Activated T-helper 1 cell treated with anti-CD3 and anti-CD28 coated beads, Interleukin-12 subunit alpha, Interleukin-12 subunit beta, Interleukin-2, Interleukin-4 antibody, amounts not matched to agents 30 ng/mL and 10 ng/mL and 1 ng/mL, durations not matched to agents 14 hours and 24 hours and 36 hours (primary cell): ENCODE measurements around the gene DIS3L. TPM values are rescaled to one million over a fixed set of nuclear protein-coding genes. Genes with fewer than 3 reads are reported as not detected.

Experiments
- DNase-seq: peaks from one replicate; pipeline ENCODE4 v3.0.0; 2021; ENCODE audit warnings: low spot score
- H3K27ac Mint-ChIP-seq: one replicate; pipeline ENCODE4 v1.8.0; 2021; ENCODE audit warnings: mild to moderate bottlenecking, mixed read lengths
- H3K27me3 Mint-ChIP-seq: one replicate; pipeline ENCODE4 v1.8.0; 2022; ENCODE audit warnings: mild to moderate bottlenecking, moderate library complexity, mixed read lengths; ENCODE audit not compliant: insufficient read depth
- H3K36me3 Mint-ChIP-seq: one replicate; pipeline ENCODE4 v1.8.0; 2021; ENCODE audit warnings: low read depth, mixed read lengths
- H3K4me1 Mint-ChIP-seq: one replicate; pipeline ENCODE4 v1.8.0; 2021; ENCODE audit warnings: low read depth, mixed read lengths
- H3K4me3 Mint-ChIP-seq: one replicate; pipeline ENCODE4 v1.8.0; 2021; ENCODE audit warnings: mild to moderate bottlenecking, moderate library complexity, mixed read lengths
- H3K9me3 Mint-ChIP-seq: one replicate; pipeline ENCODE4 v1.8.0; 2021; ENCODE audit warnings: mixed read lengths
- intact Hi-C: fragments of 100-400 bp; cut with micrococcal nuclease; formaldehyde crosslinking; loops from one replicate; pipeline ENCODE4 v1.15.1; 2024
- total RNA-seq: library from RNA; stranded (reverse); gene quantifications from 2 replicates; pipeline ENCODE4 v1.2.3, GENCODE V29; 2022

The DIS3L gene
- total RNA-seq, 1 donor from 2014 or later = 47.7 TPM

- Mint-ChIP-seq H3K4me3 (no peak overlapping the region), H3K27ac (no peak overlapping the region), H3K27me3 (no peaks in the 10 kb centered on the region), H3K36me3 (no peaks in the 10 kb centered on the region), H3K9me3 (no peaks in the 10 kb centered on the region), H3K4me1 (peaks cover 29% of the 10 kb centered on the region)
- intact Hi-C loops = loop anchor here (10.0 kb wide), 1 partner anchor 303 kb away; no protein-coding TSS in a partner anchor
- DNase-seq = no peak
Measured at GRCh38 chr15:66288093-66288492, 5.3 kb upstream of the DIS3L start.

GRCh38 chr15:66288551-66289185 is 4.7 kb upstream of the DIS3L start:
- Mint-ChIP-seq H3K27me3 (no peaks in the 10 kb centered on the region), H3K9me3 (no peaks in the 10 kb centered on the region), H3K4me1 (peaks cover 29% of the 10 kb centered on the region), H3K4me3 (no peak overlapping the region), H3K36me3 (no peaks in the 10 kb centered on the region), H3K27ac (no peak overlapping the region)
- intact Hi-C loops = loop anchor here (10.0 kb wide), 1 partner anchor 304 kb away; no protein-coding TSS in a partner anchor
- no peak for DNase-seq

DNA sequence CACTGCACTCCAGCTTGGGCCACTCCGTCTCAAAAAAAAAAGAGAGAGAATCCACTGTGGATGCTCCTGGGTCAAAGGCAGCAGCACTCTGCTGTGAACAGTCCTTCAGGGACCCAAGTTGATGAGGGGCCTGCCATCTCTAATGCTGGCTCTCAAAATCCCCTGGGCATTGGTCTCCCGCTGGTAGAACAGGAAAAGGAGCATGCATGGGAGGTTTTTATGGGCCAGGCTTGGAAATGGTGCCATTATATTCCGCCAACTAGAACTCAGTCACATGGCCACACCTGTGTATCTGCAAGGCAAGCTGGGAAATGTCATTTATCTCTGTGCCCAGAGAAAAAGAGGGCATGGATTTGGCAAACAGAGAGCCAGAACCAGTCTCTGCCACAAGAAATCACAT is 3.4 kb upstream of the DIS3L start:
- no peak overlapping the region for H3K4me3 Mint-ChIP-seq
- H3K27me3 Mint-ChIP-seq = no peaks in the 10 kb centered on the region
- intact Hi-C loops = loop anchor here (5.0 kb wide), 3 partner anchors 97 to 418 kb away; partner anchors contain the start of genes MAP2K1 and SMAD6
- H3K9me3 Mint-ChIP-seq = no peaks in the 10 kb centered on the region
- H3K36me3 Mint-ChIP-seq = peaks cover 4% of the 10 kb centered on the region
- no peak overlapping the region for H3K27ac Mint-ChIP-seq
- no peak for DNase-seq
- H3K4me1 Mint-ChIP-seq = peaks cover 36% of the 10 kb centered on the region

DNA sequence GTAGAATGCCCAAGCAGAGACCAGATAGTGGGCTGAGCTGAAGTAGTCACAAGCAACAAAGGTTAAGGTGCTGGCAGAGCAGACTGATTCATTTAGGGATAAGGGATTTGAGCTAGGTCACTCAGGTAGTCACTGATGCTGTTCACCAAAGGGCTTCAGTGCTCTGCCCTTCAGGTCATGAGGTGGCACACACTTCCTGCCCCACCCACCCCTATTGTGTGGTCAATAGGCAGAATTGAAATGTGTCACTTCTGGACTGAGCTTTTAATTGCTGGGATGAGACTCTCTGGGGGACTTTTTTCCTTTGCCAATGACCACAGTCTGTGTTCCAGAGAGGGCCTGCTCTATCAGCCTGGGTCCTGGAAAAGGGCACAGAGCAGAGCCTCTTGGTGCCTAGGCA is 2.9 kb upstream of the DIS3L start:
- H3K4me1 Mint-ChIP-seq = peaks cover 41% of the 10 kb centered on the region
- H3K27me3 Mint-ChIP-seq = no peaks in the 10 kb centered on the region
- H3K27ac Mint-ChIP-seq = no peak overlapping the region
- H3K9me3 Mint-ChIP-seq = no peaks in the 10 kb centered on the region
- H3K4me3 Mint-ChIP-seq = no peak overlapping the region
- peaks cover 4% of the 10 kb centered on the region for H3K36me3 Mint-ChIP-seq
- intact Hi-C loops = loop anchor here (5.0 kb wide), 3 partner anchors 97 to 418 kb away; partner anchors contain the start of genes MAP2K1 and SMAD6
- no peak for DNase-seq

DNA sequence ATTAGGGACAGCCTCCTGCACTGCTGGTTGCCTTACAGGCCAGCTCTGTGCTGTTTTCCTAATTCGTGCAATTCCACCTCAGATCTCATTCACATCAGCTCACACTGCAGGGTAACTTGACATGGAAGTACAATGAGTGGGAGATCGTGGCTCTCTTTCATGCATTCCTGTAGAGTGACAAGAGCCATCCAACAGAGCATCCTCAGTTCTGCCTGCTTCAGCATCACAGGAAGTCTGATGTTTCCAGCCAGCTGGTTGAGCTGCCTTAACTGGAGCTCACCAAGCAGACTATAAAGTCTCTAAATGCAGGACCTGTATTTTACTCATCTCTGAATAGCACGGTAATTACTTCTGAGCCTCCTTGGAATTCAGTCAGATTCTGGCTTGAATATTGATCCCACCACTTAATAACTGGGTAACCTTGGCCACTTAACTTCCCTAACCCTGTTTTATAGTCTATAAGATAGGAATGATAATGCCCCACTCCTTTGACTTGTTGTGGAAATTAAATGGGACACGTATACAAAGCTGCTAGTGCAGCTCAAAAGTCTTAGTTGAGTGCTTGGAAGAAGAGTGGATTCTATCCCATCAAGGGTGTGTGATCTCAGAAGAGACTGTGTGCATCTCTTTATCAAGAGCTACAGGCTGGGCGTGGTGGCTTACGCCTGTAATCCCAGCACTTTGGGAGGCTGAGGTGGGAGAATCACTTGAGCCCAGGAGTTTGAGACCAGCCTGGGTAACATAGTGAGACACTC is 1.4 kb upstream of the DIS3L start:
- DNase-seq = no peak
- Mint-ChIP-seq H3K36me3 (peaks cover 12% of the 10 kb centered on the region), H3K27me3 (no peaks in the 10 kb centered on the region), H3K9me3 (no peaks in the 10 kb centered on the region), H3K27ac (peak overlapping the region; percentile 94), H3K4me1 (peaks cover 42% of the 10 kb centered on the region), H3K4me3 (peak overlapping the region; percentile 85)
- intact Hi-C loops = loop anchor here (2.0 to 5.0 kb wide), 4 partner anchors 95 to 681 kb away; partner anchors contain the start of genes INTS14, MAP2K1 and SMAD6

- Mint-ChIP-seq H3K27me3 (no peaks in the 10 kb centered on the region), H3K27ac (peak overlapping the region; percentile 94), H3K36me3 (peaks cover 16% of the 10 kb centered on the region), H3K9me3 (no peaks in the 10 kb centered on the region), H3K4me3 (peak overlapping the region; percentile 85), H3K4me1 (peaks cover 37% of the 10 kb centered on the region)
- intact Hi-C loops = loop anchor here (1.0 to 5.0 kb wide), 5 partner anchors 64 to 682 kb away; partner anchors contain the start of genes INTS14, MAP2K1, SMAD6 and TIPIN
- DNase-seq = no peak
Measured at GRCh38 chr15:66292571-66293418, 573 bp upstream of the DIS3L start.

GRCh38 chr15:66294157-66294931 is 976 bp downstream of the DIS3L start:
- intact Hi-C loops = loop anchor here (2.0 to 5.0 kb wide), 6 partner anchors 42 to 422 kb away; partner anchors contain the start of genes MAP2K1, MEGF11, RPL4 and SMAD6
- Mint-ChIP-seq H3K9me3 (no peaks in the 10 kb centered on the region), H3K4me3 (peak overlapping the region; percentile 89), H3K27ac (peak overlapping the region; percentile 89), H3K27me3 (no peaks in the 10 kb centered on the region), H3K36me3 (peaks cover 23% of the 10 kb centered on the region), H3K4me1 (peaks cover 35% of the 10 kb centered on the region)
- no peak for DNase-seq

DNA sequence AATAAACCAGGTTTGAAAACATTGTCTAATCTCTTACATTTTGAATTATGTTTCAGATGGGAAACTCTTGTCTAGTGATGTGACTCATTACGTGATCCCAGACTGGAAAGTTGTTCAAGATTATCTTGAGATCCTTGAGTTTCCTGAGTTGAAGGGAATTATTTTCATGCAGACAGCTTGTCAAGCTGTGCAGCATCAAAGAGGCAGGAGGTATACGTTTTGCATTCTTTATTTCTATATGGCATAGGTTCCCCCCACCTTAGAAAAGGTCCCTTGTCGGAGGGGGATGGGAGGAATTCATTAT is 1.5 kb downstream of the DIS3L start:
- DNase-seq = no peak
- peaks cover 35% of the 10 kb centered on the region for H3K4me1 Mint-ChIP-seq
- H3K27me3 Mint-ChIP-seq = no peaks in the 10 kb centered on the region
- H3K4me3 Mint-ChIP-seq = peak overlapping the region; percentile 89
- H3K36me3 Mint-ChIP-seq = peaks cover 23% of the 10 kb centered on the region
- no peaks in the 10 kb centered on the region for H3K9me3 Mint-ChIP-seq
- H3K27ac Mint-ChIP-seq = peak overlapping the region; percentile 89
- intact Hi-C loops = loop anchor here (2.0 to 5.0 kb wide), 6 partner anchors 42 to 423 kb away; partner anchors contain the start of genes MAP2K1, MEGF11, RPL4 and SMAD6

DNA sequence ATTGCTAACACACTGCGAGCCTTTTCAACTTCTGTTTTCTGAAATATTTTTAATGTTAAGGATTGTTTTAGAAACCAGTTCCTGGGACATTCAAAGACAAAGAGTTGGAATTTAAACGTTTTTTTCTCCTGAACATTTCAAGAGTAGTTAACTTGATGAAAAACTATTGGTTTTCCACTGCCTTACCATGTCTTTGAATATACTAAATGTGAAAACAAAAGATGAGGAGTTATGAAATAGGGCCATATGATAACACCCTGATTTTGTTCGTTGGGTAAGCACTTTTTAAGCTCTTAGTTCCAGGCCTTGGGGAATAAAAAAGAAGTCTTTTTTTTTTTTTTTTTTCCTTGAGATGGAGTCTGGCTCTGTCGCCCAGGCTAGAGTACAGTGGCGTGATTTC is 2.8 kb downstream of the DIS3L start:
- H3K27ac Mint-ChIP-seq = no peak overlapping the region

GRCh38 chr15:66298803-66299251 is 5.5 kb downstream of the DIS3L start:
- intact Hi-C loops = no loop called here
- no peak for DNase-seq
- no peak overlapping the region for H3K27ac Mint-ChIP-seq

More for the DNA sequence above, 2.8 kb downstream of the DIS3L start:
- Mint-ChIP-seq H3K4me3 (no peak overlapping the region), H3K9me3 (no peaks in the 10 kb centered on the region), H3K27me3 (no peaks in the 10 kb centered on the region), H3K36me3 (peaks cover 23% of the 10 kb centered on the region), H3K4me1 (peaks cover 27% of the 10 kb centered on the region)
- intact Hi-C loops = no loop called here
- no peak for DNase-seq

DNA sequence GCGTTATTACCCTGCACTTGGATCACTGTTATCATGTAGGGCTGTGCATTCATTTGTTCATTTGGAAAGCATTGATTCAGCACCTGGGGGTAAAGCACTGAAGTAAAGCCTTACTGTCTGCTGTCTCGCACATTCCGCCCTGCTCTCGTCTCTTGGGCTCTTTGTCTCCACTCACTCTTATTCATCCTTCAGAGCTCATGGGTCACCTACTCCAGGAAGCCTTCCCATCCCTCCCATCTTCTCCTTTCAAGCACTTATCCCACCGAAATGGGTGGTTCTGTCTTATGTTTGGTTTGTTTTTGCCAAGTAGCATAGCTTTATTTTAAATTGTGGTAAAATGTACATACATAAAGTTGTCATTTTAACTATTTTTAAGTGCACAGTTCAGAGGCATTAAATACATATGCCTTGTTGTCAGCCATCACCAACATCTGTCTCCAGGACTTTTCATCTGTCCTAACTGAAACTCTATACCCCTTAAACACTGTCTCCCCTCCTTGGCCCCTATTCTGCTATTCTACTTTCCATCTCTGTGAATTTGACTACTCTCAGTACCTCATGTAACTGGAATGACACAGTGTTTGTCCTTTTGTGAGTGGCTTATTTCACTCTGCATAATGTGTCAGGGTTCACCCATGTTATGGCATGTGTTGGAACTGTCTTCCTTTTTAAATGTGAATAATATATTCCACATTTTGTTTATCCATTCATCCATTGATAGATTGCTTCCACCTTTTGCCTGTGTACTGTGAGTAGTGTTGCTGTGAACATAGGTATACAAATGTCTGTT is 9.3 kb downstream of the DIS3L start:
- Mint-ChIP-seq H3K27ac (no peak overlapping the region), H3K4me1 (peaks cover 9% of the 10 kb centered on the region), H3K27me3 (no peaks in the 10 kb centered on the region), H3K9me3 (no peaks in the 10 kb centered on the region), H3K36me3 (peaks cover 18% of the 10 kb centered on the region), H3K4me3 (no peak overlapping the region)
- intact Hi-C loops = no loop called here
- no peak for DNase-seq

More at GRCh38 chr15:66298803-66299251, 5.5 kb downstream of the DIS3L start:
- Mint-ChIP-seq H3K36me3 (peaks cover 28% of the 10 kb centered on the region), H3K4me1 (peaks cover 21% of the 10 kb centered on the region), H3K27me3 (no peaks in the 10 kb centered on the region), H3K4me3 (no peak overlapping the region), H3K9me3 (no peaks in the 10 kb centered on the region)
